ENCODE results near the gene TBC1D5. TPM values are rescaled to one million over a fixed set of nuclear protein-coding genes. Genes with fewer than 3 reads are reported as not detected.

TBC1D5 gene
- total RNA-seq, 1 experiment from 2014 or later, result 30.4 TPM

- DNase-seq (ENCODE audit: low read depth, low spot score) (no peak), ATAC-seq (no peak)
- Histone ChIP-seq H3K9me3 (ENCODE audit: control insufficient read depth, insufficient read depth, low read depth, low read length) (no peaks in the 10 kb centered on the region), H3K27me3 (ENCODE audit: control insufficient read depth, insufficient read depth, low read length) (no peaks in the 10 kb centered on the region), H3K4me3 (ENCODE audit: low read depth in 2 of 2, low read length in 2 of 2) (no peak overlapping the region), H3K4me1 (ENCODE audit: control insufficient read depth, insufficient read depth, low read length) (no peaks in the 10 kb centered on the region), H3K36me3 (ENCODE audit: control insufficient read depth, insufficient read depth, low read length) (no peaks in the 10 kb centered on the region), H3K27ac (ENCODE audit: low read length) (no peak overlapping the region)
- intact Hi-C loops (cut with micrococcal nuclease; ENCODE audit: unreplicated experiment) (no loop called here), in situ Hi-C loops (cut with HindIII; ENCODE audit: low pct_unique_long_range_greater_than_20kb, low sequenced_read_pairs) (no loop called here)
- CTCF ChIA-PET, result no interaction called here
- POLR2A ChIA-PET, result no interaction called here
- no TSS peak for BruUV-seq (replicated peaks)
- TF ChIP-seq CTCF (IDR thresholded peaks at IDR 0.05) (no peak), POLR2AphosphoS5 (IDR thresholded peaks at IDR 0.05; ENCODE audit: low read depth, low read length) (no peak), SIN3A (IDR thresholded peaks at IDR 0.05; ENCODE audit: borderline replicate concordance, insufficient read depth, low read depth, low read length) (no peak), TCF7L2 (IDR thresholded peaks at IDR 0.05; ENCODE audit: low read depth, low read length) (no peak), REST (IDR thresholded peaks at IDR 0.05; ENCODE audit: insufficient read depth in 1 of 2, low read depth in 2 of 2, low read length in 1 of 2) (no peak)
Measured at GRCh38 chr3:17555525-17555924, 186.9 kb downstream of the TBC1D5 start.

- ATAC-seq, result no peak
- no TSS peak for BruUV-seq (replicated peaks)
- no peaks in the 10 kb centered on the region for H3K4me1 ChIP-seq (ENCODE audit: control insufficient read depth, insufficient read depth, low read length)
Measured at GRCh38 chr3:17554078-17554477, 188.4 kb downstream of the TBC1D5 start.

More at GRCh38 chr3:17554078-17554477, 188.4 kb downstream of the TBC1D5 start:
- Histone ChIP-seq H3K27ac (ENCODE audit: low read length) (no peak overlapping the region), H3K27me3 (ENCODE audit: control insufficient read depth, insufficient read depth, low read length) (no peaks in the 10 kb centered on the region), H3K4me3 (ENCODE audit: low read depth in 2 of 2, low read length in 2 of 2) (no peak overlapping the region), H3K36me3 (ENCODE audit: control insufficient read depth, insufficient read depth, low read length) (no peaks in the 10 kb centered on the region), H3K9me3 (ENCODE audit: control insufficient read depth, insufficient read depth, low read depth, low read length) (no peaks in the 10 kb centered on the region)
- in situ Hi-C loops (cut with HindIII; ENCODE audit: low pct_unique_long_range_greater_than_20kb, low sequenced_read_pairs), result no loop called here
- intact Hi-C loops (cut with micrococcal nuclease; ENCODE audit: unreplicated experiment), result no loop called here
- ChIA-PET CTCF (no interaction called here), POLR2A (no interaction called here)
- DNase-seq (ENCODE audit: low read depth, low spot score), result no peak
- no peak for TF ChIP-seq TCF7L2 (IDR thresholded peaks at IDR 0.05; ENCODE audit: low read depth, low read length)
- TF ChIP-seq CTCF (IDR thresholded peaks at IDR 0.05), result no peak
- TF ChIP-seq SIN3A (IDR thresholded peaks at IDR 0.05; ENCODE audit: borderline replicate concordance, insufficient read depth, low read depth, low read length), result no peak
- no peak for TF ChIP-seq POLR2AphosphoS5 (IDR thresholded peaks at IDR 0.05; ENCODE audit: low read depth, low read length)
- no peak for TF ChIP-seq REST (IDR thresholded peaks at IDR 0.05; ENCODE audit: insufficient read depth in 1 of 2, low read depth in 2 of 2, low read length in 1 of 2)

Data from Panc1 (cell line).